ENCODE data around the gene FUOM. TPM values are rescaled to one million over a fixed set of nuclear protein-coding genes. Genes with fewer than 3 reads are reported as not detected.

The FUOM gene
- total and polyA plus RNA-seq, 2 of the 4 experiments (the other 2 are of a cell fraction), result 26.3 to 52.8 TPM

- DNase-seq, result no peak
- no peak overlapping the region for H3K4me2 ChIP-seq (ENCODE audit: low read depth, low read length)
- intact Hi-C loops (cut with micrococcal nuclease), result no loop called here
- CTCF ChIA-PET, result interaction anchor here (0.5 kb wide), 1 partner anchor 252 kb away, joined by 4 read pairs; no protein-coding TSS in a partner anchor
- no peak overlapping the region for H3K27ac ChIP-seq (ENCODE audit: insufficient read depth, low read length)
- H3K27me3 ChIP-seq (ENCODE audit: control insufficient read depth, insufficient read depth, low read length), result no peaks in the 10 kb centered on the region
- H3K18ac ChIP-seq (ENCODE audit: low read depth, low read length), result no peak overlapping the region
- H2BK5ac ChIP-seq (ENCODE audit: low read depth, low read length, poor library complexity, severe bottlenecking), result no peak overlapping the region
- peaks cover under 1 to 4% of the 10 kb centered on the region in 2 experiments; a peak in 2 of 4 replicates for H3K79me1 ChIP-seq (ENCODE audit: low read depth in 1 of 2, low read length in 2 of 2)
- in situ Hi-C loops (cut with MboI; ENCODE audit: low sequenced_read_pairs), result no loop called here
- no peak overlapping the region for H2BK120ac ChIP-seq (ENCODE audit: low read depth, low read length)
- H2BK20ac ChIP-seq (ENCODE audit: low read depth, low read length), result no peak overlapping the region
- no peak overlapping the region for H2AFZ ChIP-seq (replicated peaks; ENCODE audit: low read length, poor library complexity)
- H3K23ac ChIP-seq (ENCODE audit: low read depth, low read length), result no peak overlapping the region
- H4K5ac ChIP-seq (ENCODE audit: low read depth, low read length), result no peak overlapping the region
- H3K9ac ChIP-seq (ENCODE audit: low read depth, low read length), result no peak overlapping the region
- peaks cover 39% of the 10 kb centered on the region for H3K36me3 ChIP-seq (ENCODE audit: control insufficient read depth, insufficient read depth, low read length)
- POLR2A ChIA-PET (ENCODE audit: unreplicated experiment), result no interaction called here
- dilution Hi-C loops (cut with HindIII; ENCODE audit: low sequenced_read_pairs, unreplicated experiment), result no loop called here
- WGBS, 2 experiments (ENCODE audit: extremely low coverage in 2 of 2, insufficient read length in 1 of 2), result 90% methylated on average over 10 of the region's 18 CpGs; no CpG with 5 or more reads in 1 of the 2 experiments
- no peak overlapping the region for H3K14ac ChIP-seq (replicated peaks; ENCODE audit: low read depth, low read length)
- no TSS peak for BruUV-seq (replicated peaks)
- ATAC-seq (ENCODE audit: low read depth), result no peak
- H2BK15ac ChIP-seq (ENCODE audit: low read depth, low read length), result no peak overlapping the region
- H3K4me1 ChIP-seq (ENCODE audit: control insufficient read depth, insufficient read depth, low read length), result peaks cover 2% of the 10 kb centered on the region; the same call in 1 of the 2 replicates
- H3K4ac ChIP-seq (ENCODE audit: low read depth, low read length), result no peak overlapping the region
- H2AK9ac ChIP-seq (replicated peaks; ENCODE audit: low read depth, low read length, poor library complexity), result no peak overlapping the region
- H4K20me1 ChIP-seq (ENCODE audit: insufficient read depth, low read length), result no peaks in the 10 kb centered on the region
- no peak overlapping the region for H3K56ac ChIP-seq (ENCODE audit: extremely low read depth, insufficient read depth, low read length)
- TF ChIP-seq CTCF (conservative IDR thresholded peaks at IDR 0.05; ENCODE audit: low read depth, low read length), result no peak
- TF ChIP-seq POLR2A (IDR thresholded peaks at IDR 0.05; ENCODE audit: low read depth, low read length), result no peak
- TF ChIP-seq MAZ (IDR thresholded peaks at IDR 0.05; ENCODE audit: borderline replicate concordance, low read depth, low read length), result no peak
- no peak for TF ChIP-seq FOS (IDR thresholded peaks at IDR 0.05; ENCODE audit: low read depth, low read length)
- TF ChIP-seq NFE2L2 (IDR thresholded peaks at IDR 0.05; ENCODE audit: low read depth, low read length), result no peak
- TF ChIP-seq USF2 (IDR thresholded peaks at IDR 0.05; ENCODE audit: low read depth, low read length), result no peak
- no peak for TF ChIP-seq CEBPB (IDR thresholded peaks at IDR 0.05; ENCODE audit: low read depth, low read length)
- no peak for TF ChIP-seq BHLHE40 (IDR thresholded peaks at IDR 0.05; ENCODE audit: low read depth, low read length)
- TF ChIP-seq SMC3 (IDR thresholded peaks at IDR 0.05; ENCODE audit: low read depth, low read length), result no peak
- TF ChIP-seq ELK1 (IDR thresholded peaks at IDR 0.05; ENCODE audit: borderline replicate concordance, low read depth, low read length), result no peak
- no peak for TF ChIP-seq RFX5 (IDR thresholded peaks at IDR 0.05; ENCODE audit: low read depth, low read length)
- TF ChIP-seq MXI1 (IDR thresholded peaks at IDR 0.05; ENCODE audit: borderline replicate concordance, low read depth, low read length), result no peak
- no peak for TF ChIP-seq RAD21 (IDR thresholded peaks at IDR 0.05; ENCODE audit: low read length)
- no peak for TF ChIP-seq RCOR1 (IDR thresholded peaks at IDR 0.05; ENCODE audit: insufficient replicate concordance, low read length)
- no peak for TF ChIP-seq MAFK (IDR thresholded peaks at IDR 0.05; ENCODE audit: low read depth, low read length)
- no peak for TF ChIP-seq CHD1 (IDR thresholded peaks at IDR 0.05; ENCODE audit: low read depth, low read length)
- H3K9me3 ChIP-seq (ENCODE audit: control insufficient read depth, insufficient read depth, low read length), result no peaks in the 10 kb centered on the region
- H3K4me3 ChIP-seq (ENCODE audit: insufficient read depth, low read depth, low read length), result no peak overlapping the region
- H4K91ac ChIP-seq (ENCODE audit: insufficient read depth, low read depth, low read length), result no peak overlapping the region
- H4K8ac ChIP-seq (ENCODE audit: low read depth in 2 of 2, low read length in 2 of 2), result no peak overlapping the region
- no peak overlapping the region for H2AK5ac ChIP-seq (ENCODE audit: low read depth, low read length)
- no peaks in the 10 kb centered on the region; the same call in 1 of the 2 replicates for H3K9me1 ChIP-seq (ENCODE audit: insufficient read depth, low read length)
Measured at GRCh38 chr10:133361773-133362441, 4.1 kb upstream of the FUOM start.
